GM12801 (cell line): ENCODE data around the gene BMP15.

Source experiments
- TF ChIP-seq, protein P1 (sequence below): IDR thresholded peaks from one replicate; pipeline ENCODE4 v1.5.1; 2011; ENCODE audit warnings: control low read depth; ENCODE audit not compliant: insufficient read length; ENCODE audit errors: extremely low read depth

Gene BMP15

DNA sequence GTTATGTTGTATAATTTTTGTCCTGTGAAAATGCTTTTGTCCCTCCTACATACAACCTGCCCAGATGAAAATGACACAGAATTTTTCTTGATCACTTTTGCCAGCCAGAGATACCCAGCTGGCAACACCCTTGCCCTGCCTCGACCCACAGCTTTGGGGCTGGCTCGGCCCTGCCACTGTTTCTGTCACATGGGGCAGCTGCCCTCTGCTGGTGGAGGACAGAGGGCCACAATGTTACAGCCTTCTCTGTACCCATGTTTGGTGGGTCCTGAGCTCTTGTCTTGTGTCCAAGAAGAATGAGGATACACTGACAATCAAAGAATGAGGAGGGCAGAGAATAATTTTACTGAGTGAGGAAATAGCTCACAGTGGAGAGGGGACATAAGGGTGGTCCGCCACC is 31.1 kb downstream of the BMP15 start:
- TF ChIP-seq, protein P1, sequence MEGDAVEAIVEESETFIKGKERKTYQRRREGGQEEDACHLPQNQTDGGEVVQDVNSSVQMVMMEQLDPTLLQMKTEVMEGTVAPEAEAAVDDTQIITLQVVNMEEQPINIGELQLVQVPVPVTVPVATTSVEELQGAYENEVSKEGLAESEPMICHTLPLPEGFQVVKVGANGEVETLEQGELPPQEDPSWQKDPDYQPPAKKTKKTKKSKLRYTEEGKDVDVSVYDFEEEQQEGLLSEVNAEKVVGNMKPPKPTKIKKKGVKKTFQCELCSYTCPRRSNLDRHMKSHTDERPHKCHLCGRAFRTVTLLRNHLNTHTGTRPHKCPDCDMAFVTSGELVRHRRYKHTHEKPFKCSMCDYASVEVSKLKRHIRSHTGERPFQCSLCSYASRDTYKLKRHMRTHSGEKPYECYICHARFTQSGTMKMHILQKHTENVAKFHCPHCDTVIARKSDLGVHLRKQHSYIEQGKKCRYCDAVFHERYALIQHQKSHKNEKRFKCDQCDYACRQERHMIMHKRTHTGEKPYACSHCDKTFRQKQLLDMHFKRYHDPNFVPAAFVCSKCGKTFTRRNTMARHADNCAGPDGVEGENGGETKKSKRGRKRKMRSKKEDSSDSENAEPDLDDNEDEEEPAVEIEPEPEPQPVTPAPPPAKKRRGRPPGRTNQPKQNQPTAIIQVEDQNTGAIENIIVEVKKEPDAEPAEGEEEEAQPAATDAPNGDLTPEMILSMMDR: no peak

DNA sequence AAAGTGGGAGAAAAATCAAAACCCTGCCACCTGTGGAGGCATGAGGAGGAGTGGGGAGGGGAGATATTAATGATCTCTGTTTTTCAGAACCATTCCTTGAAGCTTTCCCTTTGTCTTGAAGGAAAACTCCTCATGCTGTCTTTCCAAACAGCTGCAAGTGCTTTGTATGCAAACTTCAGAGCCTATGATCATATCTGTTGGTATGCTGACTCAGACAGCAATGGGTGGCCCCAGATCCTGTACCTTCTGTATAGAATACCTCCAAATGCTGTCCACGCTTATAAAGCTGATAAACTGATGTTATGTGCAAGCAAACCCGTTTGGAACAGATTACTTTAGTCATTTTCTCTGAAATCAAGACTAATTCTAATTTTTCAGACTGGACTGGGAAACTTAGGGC is 31.9 kb downstream of the BMP15 start:
- TF ChIP-seq, protein P1: no peak

DNA sequence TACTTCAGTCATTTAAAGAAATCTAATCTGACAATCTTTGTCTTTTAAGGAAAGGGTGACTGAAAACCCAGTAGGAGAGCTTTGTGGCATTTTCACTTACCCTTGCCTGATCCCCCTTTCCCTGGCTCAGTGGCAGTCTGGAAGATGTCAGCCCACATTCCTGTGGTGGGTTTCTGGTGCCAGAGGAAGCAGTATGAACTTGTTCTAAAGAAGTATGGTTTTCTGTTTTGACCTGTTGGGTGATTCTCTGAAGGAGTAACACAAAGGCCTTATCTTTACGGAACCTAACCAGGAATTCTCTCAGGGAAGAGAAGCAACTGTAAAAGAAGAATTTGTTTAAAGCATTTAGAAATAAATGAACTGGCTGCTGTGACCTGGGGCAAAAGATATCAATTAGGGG is 41.9 kb downstream of the BMP15 start:
- TF ChIP-seq, protein P1: no peak

DNA sequence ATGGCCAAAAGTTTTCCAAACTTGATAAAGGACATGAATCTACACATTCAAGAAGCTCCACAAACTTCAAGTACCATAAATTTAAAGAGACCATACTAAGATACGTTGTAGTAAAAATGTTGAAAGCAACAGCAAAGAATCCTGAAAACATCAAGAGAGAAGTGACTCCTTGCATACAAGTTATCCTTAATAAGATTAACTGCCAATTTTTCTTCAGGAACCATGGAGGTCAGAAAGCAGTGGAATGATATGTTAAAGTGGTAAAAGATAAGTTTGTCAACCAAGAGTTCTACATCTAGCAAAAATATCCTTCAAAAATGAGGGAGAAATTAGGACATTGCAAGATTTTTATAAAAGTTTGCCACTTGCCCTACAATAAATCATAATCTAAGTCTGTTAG is 43.3 kb downstream of the BMP15 start:
- TF ChIP-seq, protein P1: no peak

DNA sequence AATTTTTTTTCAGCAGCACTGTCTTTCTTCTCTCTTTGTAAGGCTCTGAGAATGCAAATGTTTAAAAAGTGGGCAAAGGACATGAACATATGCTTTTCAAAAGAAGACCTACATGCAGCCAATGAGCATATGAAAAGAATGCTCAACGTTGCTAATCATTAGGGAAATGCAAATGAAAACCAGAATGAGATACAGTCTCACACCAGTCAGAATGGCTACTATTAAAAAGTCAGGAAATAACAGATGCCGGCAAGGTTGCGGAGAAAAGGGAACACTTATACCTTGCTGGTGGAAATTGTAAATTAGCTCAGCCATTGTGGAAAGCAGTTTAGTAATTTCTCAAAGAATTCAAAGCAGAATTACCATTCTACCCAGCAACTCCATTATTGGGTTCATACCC is 51.6 kb downstream of the BMP15 start:
- TF ChIP-seq, protein P1: no peak

DNA sequence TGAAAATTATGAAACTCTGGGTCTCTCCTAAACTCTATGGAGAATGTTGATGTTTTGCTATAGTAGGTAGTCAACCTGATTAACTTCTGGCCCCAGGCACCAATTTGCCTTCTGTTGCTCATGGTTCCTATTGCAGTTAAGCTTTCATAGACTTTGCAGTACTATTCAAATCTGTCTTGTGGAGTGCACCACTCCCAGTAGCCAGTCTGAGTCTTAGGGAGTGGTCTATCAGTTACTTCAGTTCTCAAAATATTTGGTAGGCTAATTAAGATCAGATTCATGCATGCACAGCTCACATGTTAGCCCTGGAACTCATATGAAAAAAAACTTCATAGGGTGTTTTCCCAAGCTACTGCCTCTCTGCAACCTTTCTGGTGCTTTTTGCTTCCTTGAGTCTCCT is 53.3 kb downstream of the BMP15 start:
- TF ChIP-seq, protein P1: no peak
